K562 (cell line): ENCODE data around the gene TRIM26. TPM values are rescaled to one million over a fixed set of nuclear protein-coding genes. Genes with fewer than 3 reads are reported as not detected.

Source experiments
- ATAC-seq: fragments of 200-7000 bp; cut with Tn5 transposase; 3 replicates; pipeline ENCODE4 v1.9.1; 2020; ENCODE audit warnings: moderate library complexity
- BruUV-seq: library from RNA; stranded (reverse); fragments of 400-500 nt; replicated peaks from 2 replicates; lab custom pipeline; 2021; lab: Mats Ljungman, UMichigan
- CTCF ChIA-PET: fragments of 300-600 bp; formaldehyde crosslinking; extraction: SDS; loops from one replicate; lab custom pipeline; 2021; ENCODE audit warnings: low intra/inter-chr PET ratio; lab: Yijun Ruan, JAX
- POLR2A ChIA-PET: fragments of 300-600, 350-650 bp; sonication (Branson Sonifier 250); formaldehyde crosslinking; extraction: SDS; loops from one replicate; lab custom pipeline; 2021; ENCODE audit warnings: antibody characterized with exemption, inconsistent platforms; lab: Yijun Ruan, JAX
- DNase-seq, 4 experiments: peaks; one replicate each; pipeline versions ENCODE4 v3.0.0 to v3.0.0-alpha.2; 2011 to 2018; ENCODE audit warnings: low spot score in 3 of 4, mixed read lengths in 3 of 4; ENCODE audit errors: extremely low read depth in 1 of 4
- FAIRE-seq: peaks from 2 replicates; lab custom pipeline; 2011; peaks lifted over from hg19 to GRCh38; lab: Jason Lieb, UNC
- H2AFZ ChIP-seq: 2 replicates; pipeline ENCODE4 v1.6.0; 2011; ENCODE audit warnings: low read depth, low read length, control low read depth, inconsistent platforms
- H3K27ac ChIP-seq: fragments of 200-600 bp; 3 replicates; pipeline ENCODE4 v1.8.0; 2011; ENCODE audit warnings: low read depth, mild to moderate bottlenecking, control low read depth, inconsistent platforms, low read length, moderate library complexity, mixed read lengths; ENCODE audit errors: extremely low read depth
- H3K27me3 ChIP-seq, 2 experiments: fragments of 300-600 bp in 1 of 2; 2 replicates in 1 of 2; 3 replicates in 1 of 2; pipeline versions ENCODE4 v1.6.0 to v1.8.0; 2011; ENCODE audit warnings: inconsistent platforms in 2 of 2, low read length in 2 of 2, mild to moderate bottlenecking in 1 of 2, mixed read lengths in 1 of 2, moderate library complexity in 1 of 2; ENCODE audit not compliant: control insufficient read depth in 2 of 2, insufficient read depth in 2 of 2
- H3K36me3 ChIP-seq: fragments of 300-600 bp; 3 replicates; pipeline ENCODE4 v1.8.0; 2011; ENCODE audit warnings: mild to moderate bottlenecking, low read length, inconsistent platforms; ENCODE audit not compliant: control insufficient read depth, insufficient read depth
- H3K4me1 ChIP-seq, 2 experiments: fragments of 200-600 bp in 1 of 2; replicated peaks in 1 of 2; 2 replicates in 1 of 2; 3 replicates in 1 of 2; pipeline versions ENCODE4 v1.5.1 to v1.8.0; 2011; ENCODE audit warnings: inconsistent platforms in 2 of 2, low read length in 2 of 2, mild to moderate bottlenecking in 1 of 2, mixed read lengths in 1 of 2, moderate library complexity in 1 of 2; ENCODE audit not compliant: control insufficient read depth in 2 of 2, insufficient read depth in 2 of 2
- H3K4me2 ChIP-seq: 2 replicates; pipeline ENCODE4 v1.6.1; 2011; ENCODE audit warnings: low read length, control low read depth, inconsistent platforms, mixed read lengths; ENCODE audit not compliant: insufficient read depth
- H3K4me3 ChIP-seq: fragments of 200-600 bp; sonication (generic), shearing (Covaris generic); 2 replicates; pipeline ENCODE4 v1.5.1; 2016; ENCODE audit warnings: control low read depth, inconsistent platforms
- H3K79me2 ChIP-seq: fragments of 200-600 bp; 3 replicates; pipeline ENCODE4 v1.8.0; 2011; ENCODE audit warnings: low read length, inconsistent platforms; ENCODE audit not compliant: control insufficient read depth, insufficient read depth
- H3K9ac ChIP-seq, 2 experiments: 2 replicates each; pipeline versions ENCODE4 v1.6.0 to v1.6.1; 2011; ENCODE audit warnings: low read depth in 2 of 2, low read length in 2 of 2, control low read depth in 1 of 2, inconsistent platforms in 1 of 2, mild to moderate bottlenecking in 1 of 2, mixed read lengths in 1 of 2; ENCODE audit not compliant: insufficient read depth in 1 of 2
- H3K9me1 ChIP-seq: one replicate; pipeline ENCODE4 v1.6.0; 2011; ENCODE audit warnings: inconsistent platforms, mild to moderate bottlenecking, low read length, moderate library complexity; ENCODE audit not compliant: control insufficient read depth, insufficient read depth
- H3K9me3 ChIP-seq: replicated peaks from 2 replicates; pipeline ENCODE4 v1.5.1; 2011; ENCODE audit warnings: low read depth, low read length, inconsistent platforms; ENCODE audit not compliant: control insufficient read depth, insufficient read depth
- H4K20me1 ChIP-seq: replicated peaks from 2 replicates; pipeline ENCODE4 v1.6.1; 2011; ENCODE audit warnings: low read length, inconsistent platforms, mixed read lengths; ENCODE audit not compliant: control insufficient read depth, insufficient read depth
- ATF2 ChIP-seq: sonication (generic); formaldehyde crosslinking; IDR thresholded peaks from 2 replicates; pipeline ENCODE4 v1.8.1; 2022; ENCODE audit warnings: missing genetic modification reagents
- BDP1 ChIP-seq: IDR thresholded peaks from 3 replicates; pipeline ENCODE4 v1.6.1; 2011; ENCODE audit not compliant: insufficient read length, insufficient read depth
- CSDE1 ChIP-seq, 2 experiments: fragments of 450-650 bp; IDR thresholded peaks; 2 replicates each; pipeline ENCODE4 v1.6.1; 2016; ENCODE audit warnings: mild to moderate bottlenecking in 1 of 2
- ETV5 ChIP-seq: sonication (generic); formaldehyde crosslinking; IDR thresholded peaks from 2 replicates; pipeline ENCODE4 v1.4.0; 2020; ENCODE audit warnings: low read depth, mild to moderate bottlenecking, missing genetic modification reagents
- FOXA3 ChIP-seq, 2 experiments: fragments of 450-650 bp in 1 of 2; sonication (generic) in 1 of 2; formaldehyde crosslinking; IDR thresholded peaks in 1 of 2; conservative IDR thresholded peaks in 1 of 2; 2 replicates each; pipeline versions ENCODE4 v1.4.0 to v1.8.0; 2020 to 2022; ENCODE audit warnings: mild to moderate bottlenecking in 2 of 2, missing genetic modification reagents in 1 of 2
- FUS ChIP-seq: fragments of 200-400 bp; formaldehyde crosslinking; optimal IDR thresholded peaks from 2 replicates; pipeline ENCODE3; 2017; ENCODE audit warnings: low read depth, low read length
- L3MBTL2 ChIP-seq: fragments of 450-650 bp; IDR thresholded peaks from 2 replicates; pipeline ENCODE4 v1.6.1; 2016; ENCODE audit warnings: mild to moderate bottlenecking, moderate library complexity
- NR2C1 ChIP-seq, 2 experiments: fragments of 450-650 bp; IDR thresholded peaks; 2 replicates each; pipeline ENCODE4 v1.6.1; 2017; ENCODE audit warnings: mild to moderate bottlenecking in 2 of 2, antibody characterized with exemption in 1 of 2, inconsistent platforms in 1 of 2, missing compliant biosample characterization in 1 of 2, missing genetic modification characterization in 1 of 2
- TEAD2 ChIP-seq: fragments of 450-650 bp; IDR thresholded peaks from 2 replicates; pipeline ENCODE4 v1.6.1; 2016; ENCODE audit warnings: missing genetic modification characterization, control low read depth, missing compliant biosample characterization
- USF1 ChIP-seq: sonication (generic); formaldehyde crosslinking; IDR thresholded peaks from 2 replicates; pipeline ENCODE4 v1.9.0; 2022; ENCODE audit warnings: mild to moderate bottlenecking, missing genetic modification reagents
- ZNF551 ChIP-seq: fragments of 250-450 bp; sonication (Bioruptor Pico); IDR thresholded peaks from 2 replicates; pipeline ENCODE4 v1.5.0; 2021; ENCODE audit warnings: mild to moderate bottlenecking, moderate library complexity
- ZNF696 ChIP-seq: fragments of 250-450 bp; sonication (Bioruptor Pico); conservative IDR thresholded peaks from 2 replicates; pipeline ENCODE4 v1.4.0; 2020; ENCODE audit warnings: mild to moderate bottlenecking, moderate library complexity
- in situ Hi-C: fragments of 300-500 bp; cut with MboI; formaldehyde crosslinking; loops from 4 replicates; pipeline ENCODE4 v1.15.0; 2018; ENCODE audit warnings: inconsistent platforms, mixed read lengths
- intact Hi-C: fragments of 100-400 bp; cut with micrococcal nuclease; formaldehyde crosslinking; loops from 2 replicates; pipeline ENCODE4 v1.14.2; 2022
- polyA plus RNA-seq, 8 experiments: library from polyadenylated mRNA; depleted of rRNA in 4 of 8; stranded (reverse) in 5 of 8; unstranded in 3 of 8; fragments of >200 nt; fragmentation: Nextera tagmentation in 2 of 8; fragmentation: Illumina TruSeq in 1 of 8; extraction: Ambion mirVana in 2 of 8; extraction: Trizol in 1 of 8; gene quantifications; 2 replicates each; pipeline versions ENCODE4 v1.2.1 to v1.2.3, GENCODE V29; 2011 to 2014; ENCODE audit warnings: inconsistent platforms in 1 of 8, missing spikeins in 1 of 8
- total RNA-seq, 7 experiments: library from RNA; depleted of rRNA in 6 of 7; stranded (reverse); fragments of >200 nt in 6 of 7; fragmentation: Illumina TruSeq in 2 of 7; extraction: Trizol in 2 of 7; gene quantifications; 2 replicates each; pipeline versions ENCODE4 v1.2.1 to v1.2.3, GENCODE V29; 2011 to 2021; ENCODE audit warnings: low replicate concordance in 1 of 7
- TF ChIP-seq, protein P1 (sequence below): fragments of 450-650 bp; IDR thresholded peaks from 2 replicates; pipeline ENCODE4 v1.7.1; 2018; ENCODE audit warnings: mild to moderate bottlenecking, low read depth; ENCODE audit not compliant: partially characterized antibody

The TRIM26 gene
- total and polyA plus RNA-seq, 9 of the 15 experiments (the other 6 are each of a cell fraction or from before 2014, with no cell fraction given) = 0.80 to 5.0 (median 2.8) TPM

- ATAC-seq (no peak), DNase-seq (no peak), FAIRE-seq (no peak)
- BruUV-seq = no TSS peak
- Histone ChIP-seq H3K4me2 (no peak overlapping the region), H2AFZ (no peak overlapping the region), H3K27ac (no peak overlapping the region), H3K9me1 (no peaks in the 10 kb centered on the region), H4K20me1 (no peaks in the 10 kb centered on the region), H3K4me3 (no peak overlapping the region), H3K36me3 (no peaks in the 10 kb centered on the region), H3K9ac (no peak overlapping the region), H3K27me3 (peaks cover 2 to 32% of the 10 kb centered on the region in 2 experiments; a peak in 3 of 5 replicates), H3K9me3 (no peaks in the 10 kb centered on the region), H3K4me1 (peaks cover 7 to 14% of the 10 kb centered on the region in 2 experiments; a peak in 3 of 5 replicates), H3K79me2 (no peaks in the 10 kb centered on the region)
- ChIA-PET POLR2A (interaction anchor here (0.7 kb wide), 1 partner anchor 62 kb away, joined by 3 read pairs; no protein-coding TSS in a partner anchor), CTCF (interaction anchor here (0.7 kb wide), 1 partner anchor 17 kb away, joined by 5 read pairs; no protein-coding TSS in a partner anchor)
- intact Hi-C loops = no loop called here
- TF ChIP-seq NR2C1 (IDR thresholded peaks at IDR 0.05) (no peak), NR2C1 (tag; IDR thresholded peaks at IDR 0.05) (no peak), FOXA3 (CRISPR knock-in tag; conservative IDR thresholded peaks at IDR 0.05 in 1 of 2, IDR thresholded peaks at IDR 0.05 in 1 of 2) (no peak), ZNF696 (CRISPR knock-in tag) (no peak), USF1 (no peak), ETV5 (CRISPR knock-in tag) (no peak), CSDE1 (IDR thresholded peaks at IDR 0.05) (no peak), BDP1 (no peak), L3MBTL2 (no peak), TEAD2 (no peak), FUS (no peak), ATF2 (CRISPR knock-in tag) (no peak), ZNF551 (CRISPR knock-in tag) (no peak)
- TF ChIP-seq, protein P1, sequence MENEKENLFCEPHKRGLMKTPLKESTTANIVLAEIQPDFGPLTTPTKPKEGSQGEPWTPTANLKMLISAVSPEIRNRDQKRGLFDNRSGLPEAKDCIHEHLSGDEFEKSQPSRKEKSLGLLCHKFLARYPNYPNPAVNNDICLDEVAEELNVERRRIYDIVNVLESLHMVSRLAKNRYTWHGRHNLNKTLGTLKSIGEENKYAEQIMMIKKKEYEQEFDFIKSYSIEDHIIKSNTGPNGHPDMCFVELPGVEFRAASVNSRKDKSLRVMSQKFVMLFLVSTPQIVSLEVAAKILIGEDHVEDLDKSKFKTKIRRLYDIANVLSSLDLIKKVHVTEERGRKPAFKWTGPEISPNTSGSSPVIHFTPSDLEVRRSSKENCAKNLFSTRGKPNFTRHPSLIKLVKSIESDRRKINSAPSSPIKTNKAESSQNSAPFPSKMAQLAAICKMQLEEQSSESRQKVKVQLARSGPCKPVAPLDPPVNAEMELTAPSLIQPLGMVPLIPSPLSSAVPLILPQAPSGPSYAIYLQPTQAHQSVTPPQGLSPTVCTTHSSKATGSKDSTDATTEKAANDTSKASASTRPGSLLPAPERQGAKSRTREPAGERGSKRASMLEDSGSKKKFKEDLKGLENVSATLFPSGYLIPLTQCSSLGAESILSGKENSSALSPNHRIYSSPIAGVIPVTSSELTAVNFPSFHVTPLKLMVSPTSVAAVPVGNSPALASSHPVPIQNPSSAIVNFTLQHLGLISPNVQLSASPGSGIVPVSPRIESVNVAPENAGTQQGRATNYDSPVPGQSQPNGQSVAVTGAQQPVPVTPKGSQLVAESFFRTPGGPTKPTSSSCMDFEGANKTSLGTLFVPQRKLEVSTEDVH = no peak
- in situ Hi-C loops = no loop called here
These were observed 55.6 kb downstream of the TRIM26 start for GRCh38 chr6:30157581-30157980.
